ENCODE results near the gene RPL36.
"Not testable (repeated sequence)": the region's sequence is repeated elsewhere in the genome, so short reads cannot be mapped to it uniquely, and the experiment has no call there.

RPL36 gene

DNA sequence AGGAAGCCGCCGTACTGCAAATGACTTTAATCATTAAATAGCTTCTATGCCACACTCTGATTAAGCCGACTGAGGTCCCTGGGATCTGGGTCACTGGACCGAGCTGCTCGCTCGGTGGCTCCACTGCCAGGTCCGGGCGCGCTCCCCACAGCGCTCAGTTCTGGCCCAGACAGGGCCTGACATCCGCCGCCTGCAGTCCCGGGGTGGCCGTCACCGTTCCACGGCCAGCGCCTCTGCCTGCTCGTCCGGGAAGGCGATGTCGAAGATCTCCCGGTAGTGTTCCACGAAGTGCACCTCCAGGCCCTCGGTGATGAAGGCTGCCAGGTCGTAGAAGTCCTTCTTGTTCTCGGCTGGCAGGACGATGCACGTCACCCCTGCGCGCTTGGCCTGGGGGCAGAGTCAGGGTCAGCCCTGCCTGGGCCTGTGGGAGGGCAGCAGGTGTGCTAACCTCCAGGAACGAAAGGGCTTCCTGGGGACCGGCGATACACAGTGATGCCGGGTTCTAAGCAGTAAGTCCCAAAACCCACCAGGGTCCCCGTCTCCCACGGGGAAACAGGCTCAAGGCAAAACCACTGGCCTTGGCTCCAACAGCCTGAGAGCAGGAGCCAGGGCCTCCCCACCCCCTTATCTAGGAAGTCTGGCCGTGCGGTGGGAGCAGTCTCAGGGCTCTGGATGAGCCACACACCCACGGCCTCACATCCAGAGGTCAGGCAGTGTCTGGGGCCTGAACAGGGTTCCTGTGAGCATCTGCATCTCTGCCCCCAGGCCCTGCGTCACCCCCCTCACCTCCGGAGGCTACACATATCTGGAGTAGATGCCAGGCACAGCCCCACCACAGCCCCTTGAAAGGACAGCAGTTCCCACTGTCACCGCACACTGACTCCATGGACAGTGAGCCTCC is 2.0 kb downstream of the RPL36 start:
- peak; percentile 37 for DNase-seq

- no peak for DNase-seq
Measured at GRCh38 chr19:5692723-5693194, 2.7 kb downstream of the RPL36 start.

DNA sequence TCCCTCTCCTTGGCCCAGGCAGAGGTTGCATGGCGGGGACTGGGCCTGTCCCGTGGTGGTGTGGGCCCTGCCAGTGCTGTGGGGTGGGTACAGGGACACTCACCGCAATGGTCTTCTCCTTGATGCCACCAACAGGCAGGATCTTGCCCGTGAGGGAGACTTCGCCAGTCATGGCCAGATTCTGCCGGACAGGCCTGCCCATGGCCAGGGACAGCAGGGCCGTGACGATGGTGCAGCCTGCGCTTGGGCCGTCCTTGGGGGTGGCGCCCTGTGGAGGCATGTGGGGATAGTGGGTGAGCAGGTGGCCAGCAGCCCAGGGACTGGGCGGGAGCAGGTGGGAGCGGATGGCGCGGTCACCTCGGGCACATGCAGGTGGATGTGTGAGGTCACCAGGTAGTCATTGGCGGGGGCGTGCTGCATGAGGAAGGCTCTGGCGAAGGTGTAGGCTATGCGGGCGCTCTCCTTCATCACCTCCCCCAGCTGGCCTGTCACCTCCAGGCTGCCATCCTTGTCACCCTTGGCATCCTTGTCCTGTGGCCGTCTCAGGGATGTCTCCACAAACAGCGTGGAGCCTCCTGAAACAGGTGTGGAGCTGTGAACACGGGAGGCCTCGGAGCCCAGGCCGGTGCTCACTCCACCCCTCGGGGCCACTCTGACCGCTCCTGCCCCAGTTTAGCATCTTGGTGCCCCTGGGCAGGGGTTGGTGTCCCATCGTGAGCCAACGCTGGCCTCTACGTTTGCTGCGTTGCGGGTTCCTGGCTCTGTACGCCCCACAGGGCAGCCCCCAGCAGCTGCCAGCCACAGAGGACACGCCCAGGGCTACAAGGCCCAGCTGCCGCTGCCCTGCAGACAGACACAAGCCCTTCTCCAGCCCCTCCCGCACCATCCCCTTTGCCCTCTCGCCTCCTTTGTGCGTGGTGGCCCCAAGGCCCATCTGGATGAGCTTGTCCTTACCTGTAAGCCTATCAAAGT is 3.4 kb downstream of the RPL36 start:
- DNase-seq: peak; percentile 66

- peak; percentile 26 for DNase-seq
Measured at GRCh38 chr19:5694167-5694955, 4.3 kb downstream of the RPL36 start.

- DNase-seq: peak; percentile 20
Measured at GRCh38 chr19:5694956-5695648, 5.0 kb downstream of the RPL36 start.

GRCh38 chr19:5695649-5696195 is 5.6 kb downstream of the RPL36 start:
- peak; percentile 46 for DNase-seq

DNA sequence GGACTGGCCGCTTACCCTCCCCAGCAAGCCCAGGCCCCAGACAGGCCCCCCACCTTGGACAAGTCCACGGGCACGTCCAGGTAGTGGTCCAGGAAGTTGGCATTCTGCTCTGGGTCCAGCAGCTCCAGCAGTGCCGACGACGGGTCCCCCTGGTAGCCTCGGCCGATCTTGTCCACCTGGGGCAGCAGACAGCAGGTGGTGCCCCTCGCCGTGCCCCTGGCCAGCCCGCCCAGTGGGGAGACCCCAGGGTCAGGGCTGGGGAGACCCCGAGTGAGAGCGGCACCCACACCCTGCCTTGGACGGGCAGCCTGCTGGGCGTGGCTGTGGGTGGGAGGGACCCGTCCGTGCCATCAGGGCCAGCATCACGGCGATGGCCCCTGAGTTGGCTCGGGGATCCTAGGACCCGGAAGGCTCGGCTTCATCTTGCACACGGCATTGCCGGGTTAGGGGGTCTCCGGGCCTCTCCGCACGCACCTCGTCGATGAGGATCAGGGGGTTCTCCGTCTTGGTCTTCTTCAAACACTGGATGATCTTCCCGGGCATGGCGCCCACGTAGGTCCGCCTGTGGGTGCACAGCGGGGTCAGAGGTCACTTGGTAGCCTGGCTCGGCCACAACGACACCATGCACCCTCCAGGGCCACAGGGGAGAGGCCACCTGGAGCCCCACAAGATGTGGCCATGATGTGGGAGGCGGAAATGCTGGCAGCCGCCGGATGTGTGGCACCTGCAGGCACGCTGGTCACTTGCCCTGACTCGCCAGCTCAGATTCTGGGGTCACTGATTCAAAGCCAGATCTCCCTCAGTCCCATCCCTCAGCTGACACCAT is 6.3 kb downstream of the RPL36 start:
- DNase-seq: peak; percentile 24

DNA sequence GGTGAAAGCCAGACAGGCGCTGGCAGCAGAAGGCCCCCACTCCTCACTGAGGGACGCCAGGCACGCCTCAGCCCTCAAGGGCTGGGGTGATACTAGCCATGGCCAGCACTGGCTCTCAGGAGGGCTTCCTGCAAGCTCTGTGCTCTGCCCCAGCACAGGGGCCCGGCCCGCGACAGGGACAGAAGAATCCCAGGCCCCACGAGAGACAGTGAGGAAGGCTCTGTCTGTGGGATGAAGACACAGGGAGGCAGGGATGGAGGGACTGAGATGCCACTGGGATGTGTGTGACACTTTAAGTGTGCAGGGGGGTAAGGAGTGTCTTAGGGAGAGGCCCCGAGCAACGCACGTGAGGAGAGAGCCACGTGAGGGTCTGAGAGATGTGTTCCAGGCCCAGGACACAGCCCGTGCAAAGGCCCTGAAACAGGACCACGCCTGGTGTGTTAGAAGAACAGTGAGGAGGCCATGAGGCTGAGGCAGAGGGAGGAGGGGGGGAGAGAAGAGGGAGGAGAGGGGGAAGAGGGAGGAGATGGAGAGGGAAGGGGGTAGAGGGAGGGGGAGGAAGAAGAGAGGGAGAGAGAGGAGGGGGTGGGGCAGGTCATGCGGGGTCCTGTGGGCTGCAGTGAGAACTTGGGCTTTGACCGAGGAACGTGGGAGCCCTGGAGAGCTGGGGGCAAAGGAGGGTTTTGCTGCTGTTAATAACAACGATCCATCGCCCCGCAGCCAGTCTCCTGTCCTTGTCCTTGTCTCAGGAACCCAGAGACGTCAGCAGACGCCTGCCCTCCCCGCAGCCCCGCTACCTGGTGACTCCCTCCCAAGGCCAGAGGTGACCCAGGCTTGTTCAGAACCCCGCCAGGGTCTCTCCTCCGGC is 7.2 kb downstream of the RPL36 start:
- peak; percentile 26 for DNase-seq

DNA sequence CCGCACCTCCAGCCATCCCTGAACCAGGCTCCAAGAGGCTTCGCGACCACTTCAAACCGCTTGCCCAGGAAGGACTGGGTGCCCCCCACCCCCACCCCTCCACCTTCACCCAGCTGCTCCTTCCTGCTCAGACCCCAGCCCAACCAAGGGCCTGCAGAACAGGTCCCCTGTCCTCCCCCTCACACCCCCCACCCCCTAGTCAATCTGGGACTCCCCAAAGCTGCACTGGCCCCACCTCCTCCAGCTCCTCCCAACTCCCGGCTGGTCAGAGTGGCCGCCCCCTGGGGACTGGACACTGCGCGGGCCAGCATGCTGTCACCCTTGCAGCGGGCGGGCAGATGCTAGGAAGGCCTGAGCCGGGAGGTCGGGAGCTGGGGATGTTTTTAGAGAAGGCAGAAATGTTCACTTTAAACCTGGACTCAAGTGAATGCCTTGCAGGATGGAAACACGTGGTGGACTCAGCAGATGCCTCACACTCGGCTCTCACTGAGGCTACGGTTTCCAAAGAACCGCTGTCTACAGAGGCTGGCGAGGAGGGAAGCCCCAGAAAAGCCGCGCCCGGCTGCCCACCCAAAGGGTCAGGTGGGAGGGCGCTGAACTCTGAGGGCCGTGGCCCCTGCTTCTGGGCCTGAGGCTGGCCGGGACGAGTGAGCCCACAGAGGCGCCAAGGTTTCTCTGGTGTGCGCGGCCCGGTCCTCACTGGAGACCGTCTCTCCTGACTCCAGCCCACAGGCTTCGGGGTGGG is 8.0 kb downstream of the RPL36 start:
- DNase-seq: peak; percentile 27

DNA sequence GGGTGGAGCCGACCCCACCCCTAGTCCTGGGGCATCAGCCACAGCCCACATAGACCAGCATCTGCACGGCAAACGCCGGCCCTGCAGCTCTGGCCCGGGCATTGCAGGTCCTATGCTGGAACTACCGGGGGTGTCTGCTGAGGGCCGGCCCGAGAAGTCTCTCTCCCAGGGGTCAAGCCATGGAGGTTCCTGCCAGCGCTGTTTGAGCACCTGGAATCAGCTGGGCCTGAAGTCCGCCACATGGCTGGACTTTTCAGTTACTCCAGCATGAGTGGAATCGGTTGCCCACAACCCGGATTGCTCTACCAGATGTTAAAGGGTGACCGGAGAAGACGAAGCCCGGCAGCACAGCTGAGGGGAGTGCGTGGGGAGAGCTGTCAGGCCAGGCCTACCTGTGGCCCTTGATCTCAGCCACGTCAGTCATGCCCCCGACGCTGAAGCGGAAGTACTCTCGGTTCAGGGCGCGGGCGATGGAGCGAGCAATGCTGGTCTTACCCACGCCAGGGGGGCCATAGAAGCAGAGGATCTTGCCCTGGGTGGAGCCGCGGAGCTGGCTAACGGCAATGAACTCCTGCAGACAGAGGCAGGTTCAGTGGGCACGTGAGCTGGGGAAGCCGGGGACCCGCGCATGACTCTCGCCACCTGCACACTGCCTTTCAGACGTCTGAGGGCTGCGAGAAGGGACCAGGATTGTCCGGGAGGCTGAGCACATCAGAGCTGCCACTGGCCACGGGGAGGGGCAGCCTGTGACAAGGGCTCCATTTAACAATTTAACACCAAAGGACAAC is 8.7 kb downstream of the RPL36 start:
- no peak for DNase-seq

DNA sequence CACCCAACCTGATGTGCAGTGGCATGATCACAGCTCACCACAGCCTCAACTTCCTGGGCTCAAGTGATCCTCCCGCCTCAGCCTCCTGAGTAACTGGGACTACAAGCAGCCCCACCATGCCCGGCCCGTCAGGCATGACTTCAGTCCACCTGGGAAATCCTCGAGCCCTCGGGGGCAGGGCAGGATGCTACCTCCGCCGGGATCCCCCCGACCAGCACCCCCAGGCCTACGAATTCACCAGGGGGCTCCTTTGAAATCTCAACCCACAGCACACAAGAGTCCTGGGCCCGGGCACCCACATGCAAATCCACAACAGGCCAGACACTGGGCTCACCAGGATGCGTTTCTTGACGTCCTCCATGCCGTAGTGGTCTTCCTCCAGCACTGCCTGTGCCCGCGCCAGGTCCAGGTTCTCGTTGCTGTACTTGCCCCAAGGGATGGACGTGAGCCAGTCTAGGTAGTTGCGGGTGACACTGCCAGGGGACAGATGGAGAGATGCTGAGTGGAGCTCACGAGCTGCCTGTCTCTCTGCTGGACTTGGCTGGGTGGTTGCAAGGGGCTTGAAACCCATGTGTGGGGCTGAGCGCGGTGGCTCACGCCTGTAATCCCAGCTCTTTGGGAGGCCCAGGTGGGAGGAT is 10.5 kb downstream of the RPL36 start:
- DNase-seq: no peak

- DNase-seq: not testable (repeated sequence)
Measured at GRCh38 chr19:5702053-5702410, 11.9 kb downstream of the RPL36 start.

GRCh38 chr19:5703819-5704818 is 14.0 kb downstream of the RPL36 start:
- peak; percentile 19 for DNase-seq

GRCh38 chr19:5705552-5705951 is 15.5 kb downstream of the RPL36 start:
- no peak for DNase-seq

DNA sequence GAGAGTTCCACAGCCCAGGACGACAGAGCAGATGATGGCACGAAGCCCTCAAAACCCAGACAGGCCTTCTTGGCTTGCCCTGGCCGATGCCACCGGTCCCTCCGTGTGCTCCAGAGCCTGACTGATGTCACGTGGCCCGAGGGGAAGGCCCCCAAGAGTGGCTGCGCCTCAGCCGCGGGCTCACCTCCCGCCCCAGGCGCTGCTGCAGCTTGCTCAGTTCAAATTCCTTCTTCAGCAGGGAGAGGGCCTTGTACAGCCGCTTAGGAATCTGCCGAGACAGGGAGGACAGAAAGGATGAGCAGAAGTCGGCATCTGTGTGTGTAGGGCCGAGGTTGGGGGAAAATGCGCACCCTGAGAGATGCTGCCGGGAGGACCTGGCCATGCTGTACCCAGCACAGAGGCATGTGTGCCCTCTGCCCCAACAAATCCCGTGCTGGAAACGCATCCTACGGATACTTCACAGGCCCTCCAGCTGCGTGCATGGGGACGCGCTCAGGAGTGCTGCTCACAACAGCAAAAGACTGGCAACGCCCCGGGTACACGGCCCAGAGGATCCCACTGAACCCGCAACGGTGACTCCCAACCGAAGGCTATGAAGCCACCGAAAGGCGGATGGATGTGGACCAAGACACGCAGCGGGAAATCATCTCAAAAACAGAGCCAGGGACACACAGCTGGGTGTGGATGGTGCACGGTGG is 16.9 kb downstream of the RPL36 start:
- DNase-seq: no peak
